Posterior cingulate gyrus (tissue), 11 donors: ENCODE results near the gene KCNQ5.
"Not testable (repeated sequence)": the region's sequence is repeated elsewhere in the genome, so short reads cannot be mapped to it uniquely, and the experiment has no call there.

Experiments
- DNase-seq, 10 donors: peaks; one replicate each; pipeline versions ENCODE4 v3.0.0 to v3.0.0-alpha.2; 2020 to 2021; ENCODE audit warnings: mixed read lengths in 3 of 10
- intact Hi-C: fragments of 100-400 bp; cut with DNase I; formaldehyde crosslinking; loops from one replicate; pipeline ENCODE4 v1.15.1; 2023

Gene KCNQ5

DNA sequence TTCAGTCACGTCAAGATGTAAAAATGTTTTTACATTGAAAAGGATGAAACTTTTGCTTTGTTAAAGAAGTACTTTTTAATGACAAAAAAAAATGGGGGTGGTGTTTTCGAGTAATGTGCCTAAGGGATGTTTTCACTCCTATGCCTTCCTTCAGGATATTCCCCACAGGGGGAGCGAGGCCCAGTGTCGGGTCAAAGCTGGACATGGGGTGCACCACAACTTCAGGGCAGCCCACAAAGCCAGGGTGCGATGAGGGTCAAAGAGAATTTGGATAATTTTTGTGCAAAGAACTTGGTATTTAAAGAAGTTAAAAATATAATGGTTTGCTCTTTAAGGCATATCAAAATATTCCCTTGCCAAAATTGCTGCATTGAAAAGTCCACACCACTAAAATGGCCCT is 247.8 kb downstream of the KCNQ5 start:
- DNase-seq: peak in 3 of 10 donors; percentile 62 to 63 (median 62)
- intact Hi-C loops: no loop called here

DNA sequence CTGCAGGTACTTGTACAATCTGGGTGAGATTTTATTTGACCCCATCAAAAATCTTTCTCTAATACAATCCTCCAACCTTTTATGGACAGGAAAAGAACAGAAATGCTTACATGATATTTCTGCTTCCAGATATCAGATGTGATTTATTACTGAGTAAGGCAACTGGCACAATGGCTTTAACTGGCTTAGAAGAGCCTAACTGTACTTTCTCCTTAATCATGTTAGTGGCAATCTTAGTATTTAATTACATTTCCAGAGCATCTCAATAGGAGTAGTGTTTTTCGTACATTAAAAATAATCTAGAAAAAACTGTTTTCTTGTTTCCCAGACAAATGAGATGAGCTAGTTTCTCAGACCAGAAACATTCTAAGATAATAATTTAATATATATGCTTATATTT is 251.6 kb downstream of the KCNQ5 start:
- no peak for DNase-seq
- intact Hi-C loops: no loop called here

DNA sequence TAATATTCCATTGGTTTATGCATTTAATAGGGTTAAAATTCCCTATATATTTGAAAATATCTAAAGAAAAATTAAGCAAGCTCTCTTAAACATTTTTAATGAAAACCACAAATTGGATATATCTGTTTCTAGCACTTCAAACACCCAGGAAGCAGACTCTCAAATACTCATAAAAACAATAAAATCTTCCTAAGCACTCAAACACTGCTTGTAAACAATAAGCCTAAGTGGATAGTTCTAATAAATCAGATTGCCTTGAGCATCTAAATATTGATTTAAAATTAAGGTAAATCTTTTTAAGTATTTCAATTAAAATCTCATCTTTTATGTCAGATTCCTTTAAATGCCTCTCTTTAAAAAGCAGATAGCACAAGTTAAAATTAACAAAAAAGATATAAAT is 254.4 kb downstream of the KCNQ5 start:
- DNase-seq: no peak
- intact Hi-C loops: no loop called here

DNA sequence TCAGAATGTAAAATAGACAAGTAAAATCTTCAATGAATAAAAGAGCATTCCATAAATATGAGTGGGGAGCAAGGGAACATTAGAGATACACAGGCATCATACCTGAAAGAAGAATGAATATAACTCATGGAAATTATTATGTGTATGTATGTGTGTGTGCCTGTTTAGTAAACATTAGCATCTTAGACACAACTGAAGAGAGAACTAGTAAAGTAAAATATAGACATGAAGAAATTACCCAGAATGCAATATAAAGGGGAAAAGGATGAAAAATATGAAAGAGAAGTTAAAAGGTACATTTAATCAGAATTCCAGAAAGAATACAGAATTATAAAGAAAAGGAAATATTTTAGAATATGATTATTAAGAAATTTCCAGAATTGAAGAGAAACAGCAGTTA is 264.3 kb downstream of the KCNQ5 start:
- no peak for DNase-seq
- intact Hi-C loops: no loop called here

DNA sequence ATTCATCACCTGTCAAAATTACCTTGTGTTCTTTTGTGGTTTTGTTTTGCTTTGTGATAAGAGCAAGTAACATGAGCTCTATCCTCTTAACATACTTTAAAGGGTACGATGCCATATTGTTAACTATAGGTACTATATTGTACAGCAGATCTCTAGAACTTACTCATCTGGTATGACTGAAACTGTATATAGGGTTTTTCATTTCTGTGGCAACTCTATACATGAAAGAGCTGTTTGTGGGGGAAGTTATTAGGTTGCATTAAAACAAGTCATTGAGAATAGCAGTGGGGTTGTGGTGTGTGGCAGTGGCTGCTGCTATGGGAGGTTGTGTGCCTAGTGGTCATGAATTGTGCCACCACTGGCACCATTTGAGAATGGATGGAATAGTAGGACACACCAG is 268.4 kb downstream of the KCNQ5 start:
- intact Hi-C loops: no loop called here
- DNase-seq: no peak

DNA sequence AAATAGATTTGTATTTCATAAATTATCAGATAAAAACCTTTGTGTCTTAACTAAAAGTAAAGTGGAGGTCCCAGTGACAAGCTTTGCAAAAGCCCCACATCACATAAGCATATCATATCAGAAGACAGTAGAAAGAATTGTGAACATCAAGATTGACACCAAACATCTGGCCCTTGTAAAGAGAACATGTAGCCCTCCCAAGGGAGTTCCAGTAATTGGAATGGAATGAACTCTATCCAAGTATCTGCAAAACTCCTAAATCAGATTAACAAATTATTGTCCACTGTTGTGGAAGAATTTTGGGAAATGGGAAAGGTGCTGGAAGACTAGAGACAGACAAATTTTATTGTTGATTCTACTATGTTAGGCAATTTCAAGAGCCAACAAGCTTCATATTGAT is 268.8 kb downstream of the KCNQ5 start:
- no peak for DNase-seq
- intact Hi-C loops: no loop called here

DNA sequence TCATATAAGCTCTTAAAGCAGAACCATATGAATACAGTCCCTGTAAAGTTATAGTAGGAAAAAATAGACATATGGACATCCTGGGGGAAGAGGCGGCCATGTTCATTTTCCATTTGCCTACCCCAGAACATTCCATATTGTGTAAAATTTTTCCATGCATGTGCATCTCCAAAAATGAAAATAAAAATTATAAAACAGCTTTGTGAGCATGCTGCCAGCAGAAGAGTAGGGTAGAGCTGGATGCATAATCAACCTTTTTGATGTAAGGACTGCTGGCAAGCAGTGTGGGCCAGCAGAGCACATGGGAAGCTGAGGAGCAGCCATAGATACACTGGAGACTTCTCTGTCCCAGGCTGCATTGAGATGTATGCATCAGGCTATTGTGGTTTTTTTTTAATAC is 271.0 kb downstream of the KCNQ5 start:
- intact Hi-C loops: no loop called here
- DNase-seq: no peak

DNA sequence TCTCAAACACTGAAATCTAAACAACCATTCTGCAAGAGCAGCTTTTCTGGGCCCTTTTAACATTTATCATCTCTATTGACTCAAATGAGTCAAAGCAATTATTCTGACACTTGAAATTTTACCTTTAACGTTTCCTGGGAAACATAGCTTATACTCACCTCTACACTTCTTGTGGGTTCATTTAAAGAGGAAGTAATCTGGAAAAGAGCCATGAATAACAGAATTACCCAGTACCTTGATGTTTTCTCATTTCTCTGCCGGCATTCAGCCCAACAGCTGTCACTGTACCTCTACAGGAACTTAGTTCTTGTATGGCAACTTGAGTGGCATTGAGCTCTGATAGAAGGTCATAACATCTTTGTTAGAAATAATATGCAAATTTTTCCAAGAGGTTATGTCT is 272.2 kb downstream of the KCNQ5 start:
- intact Hi-C loops: no loop called here
- no peak for DNase-seq

DNA sequence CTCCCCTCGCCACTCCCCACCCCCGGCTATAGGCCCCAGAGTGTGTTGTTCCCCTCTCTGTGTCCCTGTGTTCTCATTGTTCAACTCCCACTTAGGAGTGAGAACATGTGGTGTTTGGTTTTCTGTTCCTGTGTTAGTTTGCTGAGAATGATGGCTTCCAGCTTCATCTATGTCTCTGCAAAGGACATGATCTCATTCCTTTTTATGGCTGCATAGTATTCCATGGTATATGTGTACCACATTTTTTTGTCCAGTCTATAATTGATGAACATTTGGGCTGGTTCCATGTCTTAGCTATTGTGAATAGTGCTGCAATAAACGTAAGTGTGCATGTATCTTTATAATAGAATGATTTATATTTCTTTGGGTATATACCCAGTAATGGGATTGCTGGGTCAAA is 276.4 kb downstream of the KCNQ5 start:
- intact Hi-C loops, DNase-seq: not testable (repeated sequence)

DNA sequence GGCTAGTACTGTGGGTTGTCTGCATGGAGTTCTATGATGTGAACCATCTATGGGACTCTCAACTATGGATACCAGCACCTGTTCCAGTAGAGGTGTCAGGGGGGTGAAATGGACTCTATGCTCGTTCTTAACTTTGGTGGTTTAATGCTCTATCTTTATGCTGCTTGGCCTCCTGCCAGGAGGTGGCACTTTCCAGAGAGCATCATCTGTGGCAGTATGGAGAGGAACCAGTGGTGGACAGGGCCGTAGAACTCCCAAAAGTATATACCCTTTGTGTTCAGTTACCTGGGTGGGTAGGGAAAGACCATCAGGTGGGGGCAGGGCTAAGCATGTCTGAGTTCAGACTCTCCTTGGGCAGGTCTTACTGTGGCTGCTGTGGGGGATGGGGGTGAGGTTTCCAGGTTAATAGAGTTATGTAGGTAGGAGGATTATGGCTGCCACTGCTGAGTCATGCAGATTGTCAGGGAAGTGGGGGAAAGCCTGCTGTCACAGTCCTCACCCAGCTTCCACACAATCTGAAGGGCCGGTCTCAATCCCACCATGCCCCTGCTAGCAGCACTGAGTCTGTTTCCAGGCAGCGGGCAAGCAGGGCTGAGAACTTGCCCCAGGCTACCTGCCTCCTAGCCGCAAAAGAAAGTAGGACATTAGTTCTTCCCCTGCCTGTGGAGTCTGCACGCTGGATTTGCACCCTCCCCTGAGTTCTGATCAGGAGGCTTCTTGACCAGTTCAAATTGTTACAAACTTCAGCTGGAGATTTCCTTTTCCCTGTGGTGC is 284.0 kb downstream of the KCNQ5 start:
- intact Hi-C loops: no loop called here
- peak in 1 of 10 donors; percentile 81 for DNase-seq

DNA sequence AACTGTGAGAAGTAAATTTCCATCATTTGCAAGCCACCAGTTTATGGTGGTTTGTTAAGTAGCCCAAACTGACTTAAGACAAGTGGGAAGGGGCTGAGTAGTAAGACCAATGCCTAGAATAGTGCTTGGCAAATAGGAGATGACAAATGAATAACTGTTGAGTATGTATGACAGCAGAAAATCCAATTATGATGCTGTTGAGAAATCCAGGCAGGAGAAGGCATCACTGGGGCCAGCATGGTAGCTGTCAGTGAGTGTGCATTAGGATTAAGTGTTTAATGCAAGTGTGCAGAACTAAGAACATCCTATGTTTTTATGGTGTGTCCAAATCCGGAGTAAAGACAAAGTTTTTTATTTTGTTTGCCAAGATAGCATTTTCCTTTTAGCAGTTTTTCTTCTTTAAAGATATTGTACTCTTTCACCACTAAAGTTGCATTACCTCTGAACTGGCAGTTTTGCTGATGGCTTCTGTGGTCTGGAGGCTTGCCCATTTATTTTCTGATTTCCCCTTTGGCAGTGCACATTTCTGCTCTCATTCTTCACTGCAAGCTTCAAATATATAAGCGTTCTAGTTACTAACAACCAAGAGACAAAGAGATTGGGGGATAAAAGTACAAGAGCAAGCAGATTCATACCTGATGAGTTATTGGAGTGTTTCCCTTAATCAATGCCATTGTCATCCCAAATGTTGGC is 289.7 kb downstream of the KCNQ5 start:
- intact Hi-C loops: no loop called here
- DNase-seq: no peak

DNA sequence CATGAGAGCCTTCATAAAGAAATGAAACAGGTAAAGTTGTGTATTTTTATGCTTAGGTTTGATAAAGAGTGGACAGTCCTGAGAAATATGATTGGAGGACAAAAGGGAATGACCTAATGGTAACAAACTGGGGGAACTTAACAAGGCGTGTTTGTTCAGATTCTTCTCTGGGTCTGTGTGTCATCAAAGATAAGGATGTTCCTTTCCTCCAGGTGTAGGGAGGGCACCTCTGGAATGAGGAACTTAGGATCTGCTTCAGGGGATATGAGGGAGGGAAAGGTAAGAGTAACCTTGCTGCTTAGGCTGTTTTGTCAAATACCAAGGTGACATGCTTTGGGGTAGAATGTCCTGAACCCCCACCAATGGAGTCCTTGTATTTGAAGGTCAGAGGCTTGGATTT is 291.9 kb downstream of the KCNQ5 start:
- intact Hi-C loops: no loop called here

DNA sequence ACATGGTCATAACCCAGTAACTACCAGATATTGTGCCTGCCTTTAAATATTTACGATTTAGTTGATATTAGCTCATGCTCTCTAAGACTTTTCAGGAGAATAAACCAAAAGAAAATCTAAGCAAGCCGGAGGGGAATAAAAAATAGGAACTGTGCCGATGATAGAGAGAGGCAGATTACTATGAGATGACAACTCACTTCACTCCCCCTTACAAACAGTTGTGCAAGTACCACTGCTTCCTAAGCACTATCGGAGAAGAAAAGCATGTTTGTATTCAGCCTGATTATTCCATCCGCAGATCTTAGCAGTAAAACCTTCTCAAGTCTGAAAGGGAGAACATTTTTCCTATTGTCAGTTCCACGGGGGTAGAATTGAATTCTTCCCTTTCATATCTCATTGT is 294.4 kb downstream of the KCNQ5 start:
- intact Hi-C loops: no loop called here
- no peak for DNase-seq

More for the DNA sequence above, 291.9 kb downstream of the KCNQ5 start:
- no peak for DNase-seq

DNA sequence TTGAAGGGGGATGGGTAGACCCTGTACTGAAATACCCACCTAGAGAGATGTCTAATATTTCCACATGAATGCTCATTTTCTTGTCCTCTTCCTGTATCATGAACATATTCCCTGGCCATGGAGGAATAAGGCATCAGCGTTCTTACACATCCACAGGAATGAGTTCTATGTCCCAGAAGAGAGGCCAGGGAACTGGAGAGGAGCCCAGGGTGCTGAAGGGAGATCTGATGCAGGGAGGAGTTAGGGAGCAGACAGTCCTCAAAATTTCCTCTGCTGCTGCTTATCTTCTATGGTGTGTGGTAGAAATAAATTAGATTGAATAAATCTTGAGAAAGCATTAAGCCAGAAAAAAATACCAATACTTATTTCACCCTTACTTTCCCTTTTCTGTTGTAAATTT is 295.0 kb downstream of the KCNQ5 start:
- DNase-seq: peak in 2 of 10 donors; percentile 19 to 70
- intact Hi-C loops: no loop called here

DNA sequence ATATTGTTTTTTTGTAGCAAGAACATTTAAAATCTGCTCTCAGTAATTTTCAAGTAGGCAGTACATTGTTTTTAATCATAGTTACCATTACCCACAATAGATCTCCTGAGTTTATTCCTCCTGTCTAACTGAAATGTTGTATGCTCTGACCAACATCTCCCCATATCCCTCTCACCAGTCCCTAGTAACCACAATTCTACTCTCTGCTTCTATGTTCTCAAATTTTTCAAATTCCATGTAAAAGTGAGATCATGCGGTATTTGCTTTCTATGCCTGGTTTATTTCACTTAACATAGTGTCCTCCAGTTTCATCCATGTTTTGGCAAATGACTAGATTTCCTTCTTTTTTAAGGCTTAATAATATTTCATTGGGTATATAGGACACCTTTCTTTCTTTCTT is 300.5 kb downstream of the KCNQ5 start:
- intact Hi-C loops: no loop called here
- DNase-seq: no peak

DNA sequence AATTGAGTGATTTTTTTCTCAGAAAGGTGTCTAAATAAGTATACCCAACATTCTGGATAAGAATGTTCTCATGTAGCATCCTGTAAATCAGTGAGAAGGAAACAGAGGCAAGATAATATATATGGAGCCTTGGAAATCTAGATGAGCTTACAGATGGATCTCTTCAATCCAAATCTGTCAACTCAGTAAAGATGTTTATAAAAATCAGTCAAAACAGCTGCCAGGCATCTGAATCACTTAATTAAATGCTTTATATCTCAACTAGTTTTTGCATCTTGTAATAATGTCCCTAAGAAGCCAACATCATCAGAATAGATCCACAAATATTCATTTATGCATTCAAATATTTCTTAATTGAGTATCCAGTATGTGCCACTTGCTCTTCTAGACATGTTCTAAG is 303.3 kb downstream of the KCNQ5 start:
- intact Hi-C loops: no loop called here
- no peak for DNase-seq

DNA sequence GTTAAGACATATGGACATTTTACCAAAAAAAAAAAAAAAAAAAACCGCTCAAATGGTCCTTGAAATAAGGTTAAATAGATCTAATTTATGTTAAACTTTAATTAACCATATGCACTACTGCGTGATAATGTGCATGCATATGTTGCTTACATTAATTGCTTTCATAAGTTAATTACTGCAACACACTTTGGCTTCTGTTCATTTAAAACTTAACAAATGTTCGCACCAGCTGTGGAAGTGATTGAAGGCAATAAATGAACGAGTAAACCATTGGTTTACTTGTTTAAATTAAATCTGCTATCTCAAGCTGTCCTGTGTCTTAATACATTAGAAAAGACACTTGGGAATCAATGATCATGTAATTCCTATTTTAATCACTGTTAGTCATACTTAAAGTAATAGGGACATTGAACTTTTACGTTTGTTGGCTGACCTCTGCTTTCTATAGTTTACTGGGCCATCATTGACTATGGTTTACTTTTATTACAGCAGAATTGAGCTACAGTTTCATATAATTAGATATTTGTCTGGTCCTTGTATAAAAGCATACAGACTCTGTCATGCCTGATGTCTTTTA is 308.8 kb downstream of the KCNQ5 start:
- intact Hi-C loops: no loop called here
- DNase-seq: no peak

DNA sequence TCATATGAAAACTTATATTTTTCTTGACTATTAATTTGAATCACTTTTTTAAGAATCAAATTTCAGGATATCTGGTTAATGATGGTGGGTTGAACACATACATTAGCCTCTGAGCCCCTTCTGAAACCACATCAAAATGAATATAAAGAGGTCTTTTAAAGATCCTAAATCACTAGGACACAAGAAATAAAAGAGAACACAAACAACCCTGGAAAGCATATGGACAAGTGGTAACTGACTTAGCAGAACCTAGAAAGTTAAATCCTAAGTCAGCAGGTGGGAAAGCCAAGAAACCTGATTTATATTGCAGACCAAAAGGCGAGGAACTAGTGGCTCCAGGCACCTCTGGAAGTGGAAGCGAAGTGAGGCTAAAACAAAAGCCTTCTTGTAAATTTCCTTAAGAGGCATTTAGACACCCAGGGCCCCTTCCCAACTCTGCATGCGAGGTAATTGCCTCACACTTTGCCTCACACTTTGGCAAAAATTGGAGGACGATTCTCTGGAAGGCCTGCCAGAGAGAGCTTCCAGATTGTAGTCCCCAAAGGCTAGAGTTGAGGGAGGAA is 309.5 kb downstream of the KCNQ5 start:
- no peak for DNase-seq
- intact Hi-C loops: no loop called here

DNA sequence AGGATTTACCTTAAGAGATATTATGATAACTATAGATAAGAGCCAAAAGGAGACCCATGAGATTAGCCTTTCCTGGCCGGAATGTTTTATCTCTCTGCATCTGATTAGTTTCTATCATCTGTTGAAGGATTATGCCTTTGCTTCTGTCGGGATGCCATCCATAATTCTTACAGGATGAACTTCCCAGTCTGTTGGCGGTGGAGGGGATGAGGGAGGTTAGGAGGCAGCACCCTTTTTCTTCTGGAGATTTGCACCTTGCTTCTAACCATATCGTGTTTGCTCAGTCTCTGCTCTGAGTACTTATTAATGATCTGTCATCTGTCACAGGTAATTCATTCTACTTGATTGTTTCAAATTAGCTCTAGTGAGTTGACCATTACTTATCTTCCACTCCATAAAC is 311.4 kb downstream of the KCNQ5 start:
- intact Hi-C loops: no loop called here
- no peak for DNase-seq

DNA sequence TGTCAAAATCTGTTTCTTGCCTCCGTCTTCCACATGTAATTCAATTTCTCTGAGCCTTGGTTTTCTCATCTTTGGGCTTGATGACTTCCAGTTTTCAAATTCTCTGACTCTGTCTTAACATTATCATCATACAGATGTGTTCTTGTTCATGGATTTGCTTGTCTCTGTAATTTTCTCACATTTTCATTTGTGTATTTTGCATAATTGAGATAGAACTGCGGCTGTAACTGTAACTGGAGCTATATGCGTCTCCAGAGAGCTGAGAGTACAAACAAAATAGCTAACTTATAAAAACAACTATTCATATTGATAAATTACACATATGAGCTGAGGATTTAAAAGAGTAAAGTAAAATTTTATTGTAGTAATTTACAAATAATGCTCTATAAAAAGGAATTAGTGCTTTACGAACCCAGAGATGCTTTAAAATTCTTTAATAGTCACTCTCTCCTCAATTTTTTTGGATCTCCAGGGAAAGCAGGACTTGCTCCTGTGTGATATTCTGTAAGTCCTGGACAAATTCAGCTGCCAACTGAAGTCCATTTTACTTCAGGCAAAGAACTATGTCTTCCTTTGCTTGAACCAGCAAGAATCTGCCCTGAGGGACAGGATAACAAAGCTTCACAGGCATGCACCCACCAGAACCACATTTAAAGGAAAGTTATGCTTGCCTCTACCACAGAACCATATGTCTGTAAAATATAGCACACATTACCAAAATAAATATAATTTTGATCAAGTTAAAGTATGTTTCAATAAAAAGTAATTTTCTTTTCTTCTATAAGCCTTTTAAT is 315.1 kb downstream of the KCNQ5 start:
- DNase-seq: no peak
- intact Hi-C loops: no loop called here

DNA sequence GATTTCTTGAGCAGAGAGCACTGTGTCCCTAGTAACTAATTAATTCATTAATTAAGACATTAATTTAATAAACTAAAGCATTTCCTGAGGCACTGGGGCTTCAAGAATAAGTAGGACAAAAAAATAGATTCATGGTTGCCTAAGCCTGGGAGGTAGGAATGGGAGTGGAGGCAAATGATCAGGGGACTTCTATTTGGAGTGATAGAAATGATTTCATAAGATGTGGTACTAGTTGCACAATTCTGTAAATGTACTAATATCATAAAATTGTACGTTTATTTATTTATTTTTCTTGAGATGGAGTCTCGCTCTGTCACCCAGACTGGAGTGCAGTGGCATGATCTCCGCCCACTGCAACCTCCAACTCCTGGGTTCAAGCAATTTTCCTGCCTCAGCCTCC is 316.2 kb downstream of the KCNQ5 start:
- intact Hi-C loops: no loop called here
- no peak for DNase-seq
